Lung (tissue), 12 donors: ENCODE measurements around the gene FES. TPM values are rescaled to one million over a fixed set of nuclear protein-coding genes. Genes with fewer than 3 reads are reported as not detected.

Experiments
- ATAC-seq: fragments of 200-7000 bp; cut with Tn5 transposase; one replicate; pipeline ENCODE4 v1.9.1; 2020; ENCODE audit warnings: moderate number of reproducible peaks; ENCODE audit not compliant: insufficient read depth, low FRiP score
- DNase-seq, 3 donors: peaks; one replicate each; pipeline ENCODE4 v3.0.0-alpha.2; 2013 to 2017
- H3K27ac ChIP-seq, 2 donors: one replicate each; pipeline ENCODE4 v1.5.1; 2013; ENCODE audit warnings: mild to moderate bottlenecking in 2 of 2, moderate library complexity in 2 of 2, control low read depth in 1 of 2, inconsistent platforms in 1 of 2, low read depth in 1 of 2, low read length in 1 of 2
- H3K27me3 ChIP-seq, 3 donors: one replicate each; pipeline ENCODE4 v1.5.1; 2013; ENCODE audit warnings: low read length in 2 of 3; ENCODE audit not compliant: control insufficient read depth in 3 of 3, insufficient read depth in 3 of 3
- H3K36me3 ChIP-seq, 4 donors: one replicate each; pipeline ENCODE4 v1.5.1; 2013; ENCODE audit warnings: low read length in 4 of 4, mild to moderate bottlenecking in 1 of 4, moderate library complexity in 1 of 4; ENCODE audit not compliant: control insufficient read depth in 4 of 4, insufficient read depth in 4 of 4
- H3K4me1 ChIP-seq, 5 donors: one replicate each; pipeline ENCODE4 v1.5.1; 2013; ENCODE audit warnings: low read length in 5 of 5, mild to moderate bottlenecking in 2 of 5, moderate library complexity in 1 of 5; ENCODE audit not compliant: control insufficient read depth in 5 of 5, insufficient read depth in 5 of 5
- H3K4me3 ChIP-seq: one replicate; pipeline ENCODE4 v1.5.1; 2013; ENCODE audit warnings: mild to moderate bottlenecking, control low read depth, moderate library complexity
- H3K9ac ChIP-seq, 2 donors: one replicate each; pipeline ENCODE4 v1.5.1; 2013; ENCODE audit warnings: low read length in 2 of 2, control low read depth in 1 of 2; ENCODE audit not compliant: insufficient read depth in 1 of 2
- H3K9me3 ChIP-seq, 4 donors: one replicate each; pipeline ENCODE4 v1.5.1; 2013; ENCODE audit warnings: low read length in 3 of 4, mild to moderate bottlenecking in 1 of 4, moderate library complexity in 1 of 4; ENCODE audit not compliant: control insufficient read depth in 4 of 4, insufficient read depth in 3 of 4
- WGBS, 2 donors: extraction: QIAGEN DNeasy Blood & Tissue Kit; methylation state at CpG; one replicate each; pipeline ENCODE4 v1.1.7; 2013; 5-methylcytosine and 5-hydroxymethylcytosine counted together
- polyA plus RNA-seq, 2 donors: library from polyadenylated mRNA; stranded (reverse); fragments of 200-250 nt; gene quantifications; one replicate each; pipeline ENCODE4 v1.2.1, GENCODE V29; 2013
- total RNA-seq, 2 donors: library from RNA; depleted of rRNA in 1 of 2; stranded (reverse); fragments of >200 nt in 1 of 2; gene quantifications; one replicate each; pipeline ENCODE4 v1.2.1, GENCODE V29; 2014 to 2021
- TF ChIP-seq, protein P1 (sequence below): IDR thresholded peaks from 2 replicates; pipeline ENCODE4 v1.5.1; 2012; ENCODE audit warnings: mild to moderate bottlenecking; ENCODE audit errors: control extremely low read depth, extremely low read depth
- donor health status: control.
- donor health status: control.
- donor health status: Bipolar disorder and iron deficiency.
- donor health status: healthy.
- donor health status: DM: yes; HTN: yes; CAD: no.

The FES gene
- total and polyA plus RNA-seq, 4 donors: 25.7 to 104 (median 55.5) TPM

DNA sequence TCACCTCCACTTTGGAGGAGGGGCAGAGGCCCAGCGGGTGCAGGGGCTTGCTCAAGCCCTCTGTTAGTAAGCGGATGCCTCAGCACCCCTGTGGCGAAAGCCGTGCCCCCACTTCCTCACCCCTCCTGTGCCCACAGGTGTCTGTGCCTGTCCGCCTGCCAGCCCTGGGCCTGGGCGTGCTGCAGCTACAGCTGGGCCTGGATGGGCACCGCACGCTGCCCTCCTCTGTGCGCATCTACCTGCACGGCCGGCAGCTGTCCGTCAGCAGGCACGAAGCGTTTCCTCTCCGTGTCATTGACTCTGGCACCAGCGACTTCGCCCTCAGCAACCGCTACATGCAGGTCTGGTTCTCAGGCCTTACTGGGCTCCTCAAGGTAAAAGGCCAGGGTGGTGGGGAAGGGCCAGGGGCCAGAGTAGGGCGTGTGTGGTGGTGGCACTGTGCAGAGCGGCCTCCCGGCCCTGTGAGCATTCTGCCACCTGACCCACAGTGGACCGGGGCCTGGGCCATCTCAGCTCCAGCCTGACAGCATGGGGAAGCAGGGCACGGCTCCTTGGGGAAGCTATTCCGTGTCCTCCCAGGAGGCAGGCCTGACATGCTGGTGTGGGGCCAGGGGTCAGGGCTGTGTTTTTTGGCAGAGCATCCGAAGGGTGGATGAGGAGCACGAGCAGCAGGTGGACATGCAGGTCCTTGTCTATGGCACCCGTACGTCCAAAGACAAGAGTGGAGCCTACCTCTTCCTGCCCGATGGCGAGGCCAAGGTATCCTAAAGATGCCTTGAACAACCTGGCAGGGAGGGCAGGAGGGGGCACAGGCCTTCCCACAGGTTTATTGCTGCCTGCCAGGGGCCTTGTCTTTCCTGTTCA lies 27.8 kb downstream of the FES start:
- H3K27ac ChIP-seq: no peak overlapping the region
- no peak overlapping the region for H3K4me3 ChIP-seq
- 89 to 94% methylated on average over 28 to 30 of the region's 30 CpGs for WGBS, 2 donors
- H3K9me3 ChIP-seq: no peaks in the 10 kb centered on the region
- no peaks in the 10 kb centered on the region for H3K27me3 ChIP-seq
- no peak for ATAC-seq
- no peaks in the 10 kb centered on the region for H3K4me1 ChIP-seq
- H3K36me3 ChIP-seq: peaks cover 19 to 78% (median 38%) of the 10 kb centered on the region in 4 donors
- no peak overlapping the region for H3K9ac ChIP-seq
- no peak for DNase-seq
- TF ChIP-seq, protein P1, sequence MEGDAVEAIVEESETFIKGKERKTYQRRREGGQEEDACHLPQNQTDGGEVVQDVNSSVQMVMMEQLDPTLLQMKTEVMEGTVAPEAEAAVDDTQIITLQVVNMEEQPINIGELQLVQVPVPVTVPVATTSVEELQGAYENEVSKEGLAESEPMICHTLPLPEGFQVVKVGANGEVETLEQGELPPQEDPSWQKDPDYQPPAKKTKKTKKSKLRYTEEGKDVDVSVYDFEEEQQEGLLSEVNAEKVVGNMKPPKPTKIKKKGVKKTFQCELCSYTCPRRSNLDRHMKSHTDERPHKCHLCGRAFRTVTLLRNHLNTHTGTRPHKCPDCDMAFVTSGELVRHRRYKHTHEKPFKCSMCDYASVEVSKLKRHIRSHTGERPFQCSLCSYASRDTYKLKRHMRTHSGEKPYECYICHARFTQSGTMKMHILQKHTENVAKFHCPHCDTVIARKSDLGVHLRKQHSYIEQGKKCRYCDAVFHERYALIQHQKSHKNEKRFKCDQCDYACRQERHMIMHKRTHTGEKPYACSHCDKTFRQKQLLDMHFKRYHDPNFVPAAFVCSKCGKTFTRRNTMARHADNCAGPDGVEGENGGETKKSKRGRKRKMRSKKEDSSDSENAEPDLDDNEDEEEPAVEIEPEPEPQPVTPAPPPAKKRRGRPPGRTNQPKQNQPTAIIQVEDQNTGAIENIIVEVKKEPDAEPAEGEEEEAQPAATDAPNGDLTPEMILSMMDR: no peak

DNA sequence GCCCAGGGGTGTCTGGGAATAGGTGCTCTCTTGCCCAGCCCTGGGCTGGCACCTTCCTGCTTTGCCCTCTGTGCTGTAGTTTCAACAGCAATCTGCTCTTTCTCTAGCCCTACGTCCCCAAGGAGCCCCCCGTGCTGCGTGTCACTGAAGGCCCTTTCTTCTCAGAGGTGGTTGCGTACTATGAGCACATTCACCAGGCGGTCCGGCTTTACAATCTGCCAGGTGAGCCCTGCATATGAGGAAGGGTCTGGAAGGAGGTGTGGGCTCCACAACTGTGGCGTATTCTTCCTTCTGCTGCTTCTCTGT lies 28.4 kb downstream of the FES start:
- H3K36me3 ChIP-seq: peaks cover 18 to 79% (median 38%) of the 10 kb centered on the region in 4 donors
- H3K27ac ChIP-seq: no peak overlapping the region
- no peaks in the 10 kb centered on the region for H3K4me1 ChIP-seq
- TF ChIP-seq, protein P1: no peak
- no peaks in the 10 kb centered on the region for H3K27me3 ChIP-seq
- no peak for ATAC-seq
- no peak overlapping the region for H3K9ac ChIP-seq
- no peak for DNase-seq
- no peak overlapping the region for H3K4me3 ChIP-seq
- no peaks in the 10 kb centered on the region for H3K9me3 ChIP-seq
- WGBS, 2 donors: 95 to 97% methylated on average over 7 of the region's 7 CpGs

DNA sequence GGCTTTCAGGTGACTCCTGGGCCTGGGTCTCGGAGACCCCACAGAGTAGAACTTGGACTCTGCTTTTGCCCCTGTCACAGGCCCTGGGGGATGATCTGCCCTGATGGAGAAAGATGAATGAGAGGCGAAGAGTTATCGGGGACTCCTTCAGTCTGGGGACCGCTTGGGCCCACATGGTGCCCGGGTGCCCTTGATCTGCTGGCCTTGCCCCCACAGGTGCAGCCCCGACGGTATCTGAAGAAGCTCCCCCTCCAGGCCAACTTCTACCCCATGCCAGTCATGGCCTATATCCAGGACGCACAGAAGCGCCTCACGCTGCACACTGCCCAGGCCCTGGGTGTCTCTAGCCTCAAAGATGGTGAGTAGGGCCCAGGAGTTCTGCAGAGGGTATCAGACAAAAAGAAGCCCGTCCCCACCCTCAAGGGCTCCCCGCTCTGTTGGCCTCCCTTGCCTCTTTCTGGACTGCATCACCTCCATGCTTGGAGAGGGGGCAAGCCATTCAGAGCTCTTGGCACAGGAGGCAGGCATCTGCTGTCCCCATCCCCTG lies 29.2 kb downstream of the FES start:
- no peak overlapping the region for H3K4me3 ChIP-seq
- H3K27me3 ChIP-seq: no peaks in the 10 kb centered on the region
- 95 to 97% methylated on average over 12 of the region's 12 CpGs for WGBS, 2 donors
- H3K9me3 ChIP-seq: no peaks in the 10 kb centered on the region
- TF ChIP-seq, protein P1: no peak
- H3K4me1 ChIP-seq: no peaks in the 10 kb centered on the region
- H3K36me3 ChIP-seq: peaks cover 22 to 86% (median 42%) of the 10 kb centered on the region in 4 donors
- H3K9ac ChIP-seq: no peak overlapping the region
- ATAC-seq (no peak), DNase-seq (no peak)
- no peak overlapping the region for H3K27ac ChIP-seq
